ENCODE results near the gene CCDC92B.

CCDC92B gene

GRCh38 chr17:2688351-2689342, 60.8 kb downstream of the CCDC92B start:
- Histone ChIP-seq H3K4me2 (ENCODE audit: low read length) (no peak overlapping the region), H3K27ac (ENCODE audit: low read length) (no peak overlapping the region), H3K4me1 (ENCODE audit: low read length) (no peaks in the 10 kb centered on the region), H3K36me3 (replicated peaks; ENCODE audit: low read depth, low read length) (peaks cover 5% of the 10 kb centered on the region), H2AFZ (ENCODE audit: low read depth, low read length) (no peak overlapping the region), H3K4me3 (ENCODE audit: low read length) (no peak overlapping the region), H3K9ac (ENCODE audit: low read length) (no peak overlapping the region), H4K20me1 (ENCODE audit: insufficient read depth, low read length) (no peaks in the 10 kb centered on the region), H3K27me3 (ENCODE audit: low read depth, low read length) (no peaks in the 10 kb centered on the region), H3K9me3 (ENCODE audit: insufficient read depth, low read length) (no peaks in the 10 kb centered on the region), H3K79me2 (ENCODE audit: low read length) (no peaks in the 10 kb centered on the region)
- TF ChIP-seq, protein P1, sequence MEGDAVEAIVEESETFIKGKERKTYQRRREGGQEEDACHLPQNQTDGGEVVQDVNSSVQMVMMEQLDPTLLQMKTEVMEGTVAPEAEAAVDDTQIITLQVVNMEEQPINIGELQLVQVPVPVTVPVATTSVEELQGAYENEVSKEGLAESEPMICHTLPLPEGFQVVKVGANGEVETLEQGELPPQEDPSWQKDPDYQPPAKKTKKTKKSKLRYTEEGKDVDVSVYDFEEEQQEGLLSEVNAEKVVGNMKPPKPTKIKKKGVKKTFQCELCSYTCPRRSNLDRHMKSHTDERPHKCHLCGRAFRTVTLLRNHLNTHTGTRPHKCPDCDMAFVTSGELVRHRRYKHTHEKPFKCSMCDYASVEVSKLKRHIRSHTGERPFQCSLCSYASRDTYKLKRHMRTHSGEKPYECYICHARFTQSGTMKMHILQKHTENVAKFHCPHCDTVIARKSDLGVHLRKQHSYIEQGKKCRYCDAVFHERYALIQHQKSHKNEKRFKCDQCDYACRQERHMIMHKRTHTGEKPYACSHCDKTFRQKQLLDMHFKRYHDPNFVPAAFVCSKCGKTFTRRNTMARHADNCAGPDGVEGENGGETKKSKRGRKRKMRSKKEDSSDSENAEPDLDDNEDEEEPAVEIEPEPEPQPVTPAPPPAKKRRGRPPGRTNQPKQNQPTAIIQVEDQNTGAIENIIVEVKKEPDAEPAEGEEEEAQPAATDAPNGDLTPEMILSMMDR (IDR thresholded peaks at IDR 0.05; ENCODE audit: low read depth, low read length) = no peak
- no peak for TF ChIP-seq EZH2phosphoT487 (IDR thresholded peaks at IDR 0.05; ENCODE audit: low read depth)

- Histone ChIP-seq H4K20me1 (ENCODE audit: insufficient read depth, low read length) (no peaks in the 10 kb centered on the region), H3K4me1 (ENCODE audit: low read length) (no peaks in the 10 kb centered on the region), H3K4me2 (ENCODE audit: low read length) (no peak overlapping the region), H3K4me3 (ENCODE audit: low read length) (no peak overlapping the region), H3K27ac (ENCODE audit: low read length) (no peak overlapping the region), H3K27me3 (ENCODE audit: low read depth, low read length) (no peaks in the 10 kb centered on the region), H3K9ac (ENCODE audit: low read length) (no peak overlapping the region), H3K79me2 (ENCODE audit: low read length) (no peaks in the 10 kb centered on the region), H3K36me3 (replicated peaks; ENCODE audit: low read depth, low read length) (peaks cover 20% of the 10 kb centered on the region), H2AFZ (ENCODE audit: low read depth, low read length) (no peak overlapping the region), H3K9me3 (ENCODE audit: insufficient read depth, low read length) (no peaks in the 10 kb centered on the region)
- no peak for TF ChIP-seq EZH2phosphoT487 (IDR thresholded peaks at IDR 0.05; ENCODE audit: low read depth)
- TF ChIP-seq, protein P1 (IDR thresholded peaks at IDR 0.05; ENCODE audit: low read depth, low read length) = no peak
Observed at GRCh38 chr17:2687074-2687418, 62.4 kb downstream of the CCDC92B start.

DNA sequence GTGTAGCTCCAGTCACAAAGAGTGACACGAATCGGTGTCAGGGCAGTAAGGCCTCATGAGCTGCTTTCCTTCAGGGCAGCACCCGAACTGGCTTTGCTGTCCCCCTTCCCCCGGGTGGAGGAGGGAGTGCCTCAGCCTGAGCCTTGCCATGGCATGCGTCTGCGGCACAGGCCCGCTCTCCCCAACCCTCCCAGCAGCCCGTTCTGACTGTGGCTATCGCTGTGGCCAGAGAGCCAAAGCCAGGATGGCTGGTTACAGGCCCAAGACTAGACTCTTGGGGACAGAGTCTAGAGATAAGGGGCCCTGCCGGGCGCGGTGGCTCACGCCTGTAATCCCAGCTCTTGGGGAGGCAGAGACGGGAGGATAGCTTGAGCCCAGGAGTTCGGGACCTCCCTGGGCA, 63.8 kb downstream of the CCDC92B start:
- H4K20me1 ChIP-seq (ENCODE audit: insufficient read depth, low read length) = no peaks in the 10 kb centered on the region
- no peak overlapping the region for H3K4me2 ChIP-seq (ENCODE audit: low read length)
- H3K27me3 ChIP-seq (ENCODE audit: low read depth, low read length) = no peaks in the 10 kb centered on the region
- H3K79me2 ChIP-seq (ENCODE audit: low read length) = no peaks in the 10 kb centered on the region
- no peak overlapping the region for H3K9ac ChIP-seq (ENCODE audit: low read length)
- H3K27ac ChIP-seq (ENCODE audit: low read length) = no peak overlapping the region
- no peaks in the 10 kb centered on the region for H3K9me3 ChIP-seq (ENCODE audit: insufficient read depth, low read length)
- no peak for TF ChIP-seq EZH2phosphoT487 (IDR thresholded peaks at IDR 0.05; ENCODE audit: low read depth)
- TF ChIP-seq, protein P1 (IDR thresholded peaks at IDR 0.05; ENCODE audit: low read depth, low read length) = no peak
- no peak overlapping the region for H3K4me3 ChIP-seq (ENCODE audit: low read length)
- no peak overlapping the region for H2AFZ ChIP-seq (ENCODE audit: low read depth, low read length)
- H3K4me1 ChIP-seq (ENCODE audit: low read length) = no peaks in the 10 kb centered on the region
- peaks cover 24% of the 10 kb centered on the region for H3K36me3 ChIP-seq (replicated peaks; ENCODE audit: low read depth, low read length)

GRCh38 chr17:2684549-2684948, 64.9 kb downstream of the CCDC92B start:
- peaks cover 30% of the 10 kb centered on the region for H3K36me3 ChIP-seq (replicated peaks; ENCODE audit: low read depth, low read length)
- TF ChIP-seq, protein P1 (IDR thresholded peaks at IDR 0.05; ENCODE audit: low read depth, low read length) = no peak
- no peak for TF ChIP-seq EZH2phosphoT487 (IDR thresholded peaks at IDR 0.05; ENCODE audit: low read depth)
- no peak overlapping the region for H3K4me3 ChIP-seq (ENCODE audit: low read length)
- no peaks in the 10 kb centered on the region for H3K4me1 ChIP-seq (ENCODE audit: low read length)
- H4K20me1 ChIP-seq (ENCODE audit: insufficient read depth, low read length) = no peaks in the 10 kb centered on the region
- H3K9ac ChIP-seq (ENCODE audit: low read length) = no peak overlapping the region
- no peak overlapping the region for H3K27ac ChIP-seq (ENCODE audit: low read length)
- H3K9me3 ChIP-seq (ENCODE audit: insufficient read depth, low read length) = no peaks in the 10 kb centered on the region
- H3K4me2 ChIP-seq (ENCODE audit: low read length) = no peak overlapping the region
- H2AFZ ChIP-seq (ENCODE audit: low read depth, low read length) = no peak overlapping the region
- no peaks in the 10 kb centered on the region for H3K27me3 ChIP-seq (ENCODE audit: low read depth, low read length)
- H3K79me2 ChIP-seq (ENCODE audit: low read length) = no peaks in the 10 kb centered on the region

All from OCI-LY3 (cell line).